ENCODE results near the gene DAAM2. TPM values are rescaled to one million over a fixed set of nuclear protein-coding genes. Genes with fewer than 3 reads are reported as not detected.

DAAM2 gene
- total RNA-seq, 6 experiments from 2014 or later, result 2.2 to 9.0 (median 8.0) TPM

DNA sequence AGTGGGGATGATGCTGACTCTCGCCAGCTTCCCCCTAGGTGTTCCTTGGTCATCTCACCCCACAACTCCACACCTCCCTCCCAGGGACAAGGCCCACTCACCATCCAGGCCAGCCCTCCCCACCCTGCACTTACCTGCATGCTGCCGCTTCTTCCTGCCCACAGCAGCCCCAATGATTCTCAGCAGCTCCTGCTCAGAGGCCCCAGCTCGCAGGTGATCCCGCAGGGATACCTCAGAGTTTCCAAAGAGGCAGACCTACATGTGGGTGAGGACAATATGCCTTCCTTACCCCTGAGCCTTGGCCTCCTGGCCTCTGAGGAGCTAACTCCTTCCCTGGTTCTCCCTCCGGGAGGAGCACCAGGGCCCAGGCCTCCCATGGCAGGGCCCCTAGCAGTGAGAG lies 117.5 kb downstream of the DAAM2 start:
- no peaks in the 10 kb centered on the region for H3K36me3 Mint-ChIP-seq (ENCODE audit: low read depth)
- H3K4me1 Mint-ChIP-seq (ENCODE audit: low read depth), result no peaks in the 10 kb centered on the region

DNA sequence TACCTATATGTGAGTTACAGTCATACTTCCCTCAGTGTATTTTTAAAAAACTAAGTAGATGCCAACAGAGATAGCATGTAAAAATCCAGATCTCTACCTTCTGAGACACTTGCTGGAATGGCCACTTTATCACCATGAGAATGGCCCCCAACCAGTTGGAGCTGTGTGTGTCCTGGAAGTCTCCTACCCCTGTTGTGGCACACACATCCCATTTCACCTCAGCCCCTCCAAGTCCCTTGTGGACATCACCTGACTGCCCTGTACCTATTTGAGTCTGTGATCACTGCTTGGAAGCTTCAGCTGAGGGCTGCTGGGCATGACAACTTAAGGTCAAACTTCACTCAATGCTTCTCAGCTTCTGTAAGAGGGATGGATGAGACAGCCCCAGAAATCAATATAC lies 118.0 kb downstream of the DAAM2 start:
- no peak overlapping the region for H3K4me3 Mint-ChIP-seq
- H3K27ac Mint-ChIP-seq, result no peak overlapping the region
- DNase-seq, result no peak
- TF ChIP-seq, protein P1, sequence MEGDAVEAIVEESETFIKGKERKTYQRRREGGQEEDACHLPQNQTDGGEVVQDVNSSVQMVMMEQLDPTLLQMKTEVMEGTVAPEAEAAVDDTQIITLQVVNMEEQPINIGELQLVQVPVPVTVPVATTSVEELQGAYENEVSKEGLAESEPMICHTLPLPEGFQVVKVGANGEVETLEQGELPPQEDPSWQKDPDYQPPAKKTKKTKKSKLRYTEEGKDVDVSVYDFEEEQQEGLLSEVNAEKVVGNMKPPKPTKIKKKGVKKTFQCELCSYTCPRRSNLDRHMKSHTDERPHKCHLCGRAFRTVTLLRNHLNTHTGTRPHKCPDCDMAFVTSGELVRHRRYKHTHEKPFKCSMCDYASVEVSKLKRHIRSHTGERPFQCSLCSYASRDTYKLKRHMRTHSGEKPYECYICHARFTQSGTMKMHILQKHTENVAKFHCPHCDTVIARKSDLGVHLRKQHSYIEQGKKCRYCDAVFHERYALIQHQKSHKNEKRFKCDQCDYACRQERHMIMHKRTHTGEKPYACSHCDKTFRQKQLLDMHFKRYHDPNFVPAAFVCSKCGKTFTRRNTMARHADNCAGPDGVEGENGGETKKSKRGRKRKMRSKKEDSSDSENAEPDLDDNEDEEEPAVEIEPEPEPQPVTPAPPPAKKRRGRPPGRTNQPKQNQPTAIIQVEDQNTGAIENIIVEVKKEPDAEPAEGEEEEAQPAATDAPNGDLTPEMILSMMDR (IDR thresholded peaks at IDR 0.05), result no peak
- H3K27me3 Mint-ChIP-seq (ENCODE audit: insufficient read depth), result peaks cover 5% of the 10 kb centered on the region
- H3K9me3 Mint-ChIP-seq, result no peaks in the 10 kb centered on the region
- peaks cover 4% of the 10 kb centered on the region; the same call in 1 of the 2 replicates for H3K36me3 Mint-ChIP-seq (ENCODE audit: low read depth)
- H3K4me1 Mint-ChIP-seq (ENCODE audit: low read depth), result no peaks in the 10 kb centered on the region

More for the DNA sequence above, 117.5 kb downstream of the DAAM2 start:
- H3K4me3 Mint-ChIP-seq, result no peak overlapping the region
- TF ChIP-seq, protein P1 (IDR thresholded peaks at IDR 0.05), result no peak
- no peak for DNase-seq
- H3K27me3 Mint-ChIP-seq (ENCODE audit: insufficient read depth), result peaks cover 5% of the 10 kb centered on the region
- H3K9me3 Mint-ChIP-seq, result no peaks in the 10 kb centered on the region
- H3K27ac Mint-ChIP-seq, result no peak overlapping the region

DNA sequence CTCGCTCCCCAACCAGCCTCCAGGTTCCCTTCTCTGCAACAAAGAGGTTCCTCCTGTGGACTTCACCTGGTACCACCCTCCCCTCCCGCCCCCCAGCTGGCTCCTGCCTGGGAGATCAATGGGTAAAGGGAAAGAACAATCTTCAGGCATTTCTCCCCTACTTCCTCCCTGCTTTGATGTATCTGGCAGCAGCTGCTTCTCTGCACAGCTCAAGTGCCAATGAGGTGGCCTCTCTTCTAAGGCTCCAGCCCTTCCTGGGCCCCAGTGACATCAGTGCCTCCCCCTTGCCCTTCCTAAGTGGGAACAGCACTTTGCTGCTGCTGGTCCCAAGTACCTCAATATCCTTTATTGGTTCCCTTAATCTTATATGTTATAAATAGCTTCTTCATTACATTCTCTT lies 118.6 kb downstream of the DAAM2 start:
- peaks cover 4% of the 10 kb centered on the region for H3K27me3 Mint-ChIP-seq (ENCODE audit: insufficient read depth)
- peaks cover 4% of the 10 kb centered on the region; the same call in 1 of the 2 replicates for H3K36me3 Mint-ChIP-seq (ENCODE audit: low read depth)
- no peaks in the 10 kb centered on the region for H3K4me1 Mint-ChIP-seq (ENCODE audit: low read depth)
- TF ChIP-seq, protein P1 (IDR thresholded peaks at IDR 0.05), result no peak
- H3K4me3 Mint-ChIP-seq, result no peak overlapping the region
- H3K27ac Mint-ChIP-seq, result no peak overlapping the region
- DNase-seq, result no peak
- no peaks in the 10 kb centered on the region for H3K9me3 Mint-ChIP-seq

DNA sequence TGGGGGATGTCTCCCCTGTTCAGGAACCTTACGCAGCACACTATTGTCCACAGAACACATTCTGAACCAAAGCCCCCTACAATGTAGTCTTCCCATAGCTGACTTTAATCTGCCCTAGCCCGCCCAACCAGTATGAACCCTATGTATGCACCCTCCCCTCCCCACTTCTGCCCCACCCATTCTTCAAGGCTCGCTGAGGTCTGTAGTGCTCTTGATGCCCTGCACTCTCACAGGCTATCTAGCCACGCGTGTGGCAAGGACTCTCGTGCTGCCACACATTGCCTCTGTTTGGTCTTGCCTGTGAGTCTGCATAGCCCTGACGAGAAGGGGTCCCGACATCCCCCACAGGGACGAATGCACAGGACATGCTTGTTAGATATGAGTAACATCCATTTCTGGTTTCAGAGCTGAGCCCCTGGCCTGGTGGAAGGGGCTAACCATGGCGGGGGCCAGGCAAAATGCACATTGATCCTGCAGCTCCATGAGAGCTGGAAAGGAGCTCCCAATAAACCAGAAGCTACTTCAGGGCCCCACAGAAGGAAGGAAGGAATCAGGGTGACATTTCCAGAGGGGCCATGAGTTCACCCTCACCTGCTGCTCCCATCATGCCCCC lies 119.4 kb downstream of the DAAM2 start:
- Mint-ChIP-seq H3K9me3 (no peaks in the 10 kb centered on the region), H3K27ac (no peak overlapping the region), H3K4me1 (ENCODE audit: low read depth) (no peaks in the 10 kb centered on the region), H3K27me3 (ENCODE audit: insufficient read depth) (peaks cover 4% of the 10 kb centered on the region), H3K4me3 (no peak overlapping the region), H3K36me3 (ENCODE audit: low read depth) (peaks cover 4% of the 10 kb centered on the region; the same call in 1 of the 2 replicates)
- TF ChIP-seq, protein P1 (IDR thresholded peaks at IDR 0.05), result no peak
- no peak for DNase-seq

DNA sequence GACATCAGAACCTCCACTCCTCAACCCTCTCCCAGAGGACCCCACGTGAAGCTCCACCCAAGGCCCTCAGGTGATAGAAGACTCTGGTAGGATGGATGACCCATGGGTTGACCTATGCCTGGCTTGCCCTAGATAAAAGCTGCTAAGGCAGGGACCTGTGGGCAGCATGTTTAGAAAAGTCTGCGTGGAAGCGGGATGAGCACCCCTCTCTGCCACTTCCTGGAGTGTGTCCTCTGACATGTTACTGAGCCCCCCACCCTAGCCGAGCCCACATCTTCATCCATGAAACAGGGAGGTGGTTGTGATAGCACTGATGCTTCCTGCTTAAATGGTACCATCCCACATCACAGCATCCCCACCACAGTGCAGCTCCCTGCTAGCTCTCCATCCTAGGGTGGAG lies 120.3 kb downstream of the DAAM2 start:
- peaks cover 4% of the 10 kb centered on the region; the same call in 1 of the 2 replicates for H3K27me3 Mint-ChIP-seq (ENCODE audit: insufficient read depth)
- peaks cover 4% of the 10 kb centered on the region; the same call in 1 of the 2 replicates for H3K36me3 Mint-ChIP-seq (ENCODE audit: low read depth)
- DNase-seq, result no peak
- no peaks in the 10 kb centered on the region for H3K9me3 Mint-ChIP-seq
- H3K4me3 Mint-ChIP-seq, result no peak overlapping the region
- no peaks in the 10 kb centered on the region for H3K4me1 Mint-ChIP-seq (ENCODE audit: low read depth)
- TF ChIP-seq, protein P1 (IDR thresholded peaks at IDR 0.05), result no peak
- H3K27ac Mint-ChIP-seq, result no peak overlapping the region
